ENCODE measurements around the gene TMOD3. TPM values are rescaled to one million over a fixed set of nuclear protein-coding genes. Genes with fewer than 3 reads are reported as not detected.

The TMOD3 gene
- total and polyA plus RNA-seq, 4 donors = 12.4 to 108 (median 41.1) TPM

DNA sequence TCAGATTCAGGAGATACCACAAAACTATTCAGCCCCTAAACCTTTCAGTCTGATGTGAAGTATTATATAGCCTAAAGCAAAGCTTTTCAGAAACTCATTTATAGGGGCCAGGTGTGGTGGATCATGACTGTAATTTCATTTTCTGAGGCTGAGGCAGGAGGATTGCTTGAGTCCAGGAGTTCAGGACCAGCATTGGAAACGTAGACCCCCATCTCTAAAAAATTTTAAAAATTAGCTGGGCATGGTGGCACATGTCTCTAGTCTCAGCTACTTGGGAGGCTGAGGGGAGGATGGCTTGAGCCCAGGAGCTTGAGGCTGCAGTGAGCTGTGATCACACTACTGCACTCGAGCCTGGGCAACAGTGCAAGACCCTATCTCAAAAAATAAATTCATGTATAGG, 60.0 kb downstream of the TMOD3 start:
- TF ChIP-seq, protein P1, sequence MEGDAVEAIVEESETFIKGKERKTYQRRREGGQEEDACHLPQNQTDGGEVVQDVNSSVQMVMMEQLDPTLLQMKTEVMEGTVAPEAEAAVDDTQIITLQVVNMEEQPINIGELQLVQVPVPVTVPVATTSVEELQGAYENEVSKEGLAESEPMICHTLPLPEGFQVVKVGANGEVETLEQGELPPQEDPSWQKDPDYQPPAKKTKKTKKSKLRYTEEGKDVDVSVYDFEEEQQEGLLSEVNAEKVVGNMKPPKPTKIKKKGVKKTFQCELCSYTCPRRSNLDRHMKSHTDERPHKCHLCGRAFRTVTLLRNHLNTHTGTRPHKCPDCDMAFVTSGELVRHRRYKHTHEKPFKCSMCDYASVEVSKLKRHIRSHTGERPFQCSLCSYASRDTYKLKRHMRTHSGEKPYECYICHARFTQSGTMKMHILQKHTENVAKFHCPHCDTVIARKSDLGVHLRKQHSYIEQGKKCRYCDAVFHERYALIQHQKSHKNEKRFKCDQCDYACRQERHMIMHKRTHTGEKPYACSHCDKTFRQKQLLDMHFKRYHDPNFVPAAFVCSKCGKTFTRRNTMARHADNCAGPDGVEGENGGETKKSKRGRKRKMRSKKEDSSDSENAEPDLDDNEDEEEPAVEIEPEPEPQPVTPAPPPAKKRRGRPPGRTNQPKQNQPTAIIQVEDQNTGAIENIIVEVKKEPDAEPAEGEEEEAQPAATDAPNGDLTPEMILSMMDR (IDR thresholded peaks at IDR 0.05; ENCODE audit: control extremely low read depth, extremely low read depth) = no peak
- 98 to 99% methylated on average over 2 of the region's 2 CpGs for WGBS, 2 donors
- Histone ChIP-seq H3K4me1 (ENCODE audit: control insufficient read depth in 5 of 5, insufficient read depth in 5 of 5, low read length in 5 of 5) (peaks cover 0 to 5% (median 4%) of the 10 kb centered on the region in 5 donors), H3K9ac (ENCODE audit: insufficient read depth in 1 of 2, low read length in 2 of 2) (no peak overlapping the region), H3K9me3 (ENCODE audit: control insufficient read depth in 4 of 4, insufficient read depth in 3 of 4, low read length in 3 of 4) (no peaks in the 10 kb centered on the region), H3K27ac (ENCODE audit: low read depth in 1 of 2, low read length in 1 of 2) (no peak overlapping the region), H3K36me3 (ENCODE audit: control insufficient read depth in 4 of 4, insufficient read depth in 4 of 4, low read length in 4 of 4) (peaks cover 7 to 23% (median 11%) of the 10 kb centered on the region in 4 donors), H3K4me3 (no peak overlapping the region), H3K27me3 (ENCODE audit: control insufficient read depth in 3 of 3, insufficient read depth in 3 of 3, low read length in 2 of 3) (no peaks in the 10 kb centered on the region)
- ATAC-seq (ENCODE audit: insufficient read depth, low FRiP score) (no peak), DNase-seq (no peak)

DNA sequence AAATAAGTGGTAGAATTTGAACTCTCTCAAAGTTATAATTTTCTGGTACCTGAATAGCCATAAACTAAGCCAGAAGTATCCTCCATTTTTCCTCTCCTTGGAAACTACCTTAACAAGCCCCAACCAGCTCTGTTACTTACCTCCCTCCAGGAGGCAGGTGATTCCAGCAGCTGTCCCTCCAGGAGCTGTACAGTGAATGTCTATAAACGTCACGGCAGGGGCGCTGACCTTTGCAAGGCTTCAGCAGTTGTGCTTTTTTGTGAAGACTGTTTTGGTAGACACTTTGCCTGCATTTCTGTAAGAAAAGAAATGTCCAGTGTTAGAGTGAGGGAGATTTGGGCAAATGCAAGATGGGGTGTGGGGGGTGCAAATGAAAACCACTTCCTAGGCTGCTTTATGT, 75.0 kb downstream of the TMOD3 start:
- Histone ChIP-seq H3K4me3 (no peak overlapping the region), H3K9me3 (ENCODE audit: control insufficient read depth in 4 of 4, insufficient read depth in 3 of 4, low read length in 3 of 4) (no peaks in the 10 kb centered on the region), H3K9ac (ENCODE audit: insufficient read depth in 1 of 2, low read length in 2 of 2) (no peak overlapping the region), H3K27ac (ENCODE audit: low read depth in 1 of 2, low read length in 1 of 2) (no peak overlapping the region), H3K27me3 (ENCODE audit: control insufficient read depth in 3 of 3, insufficient read depth in 3 of 3, low read length in 2 of 3) (no peaks in the 10 kb centered on the region), H3K36me3 (ENCODE audit: control insufficient read depth in 4 of 4, insufficient read depth in 4 of 4, low read length in 4 of 4) (peaks cover 6 to 54% (median 31%) of the 10 kb centered on the region in 4 donors), H3K4me1 (ENCODE audit: control insufficient read depth in 5 of 5, insufficient read depth in 5 of 5, low read length in 5 of 5) (peaks cover 0 to 5% (median 0%) of the 10 kb centered on the region in 5 donors)
- ATAC-seq (ENCODE audit: insufficient read depth, low FRiP score) (no peak), DNase-seq (no peak)
- WGBS, 2 donors = 89 to 94% methylated on average over 3 of the region's 3 CpGs
- TF ChIP-seq, protein P1 (IDR thresholded peaks at IDR 0.05; ENCODE audit: control extremely low read depth, extremely low read depth) = no peak

DNA sequence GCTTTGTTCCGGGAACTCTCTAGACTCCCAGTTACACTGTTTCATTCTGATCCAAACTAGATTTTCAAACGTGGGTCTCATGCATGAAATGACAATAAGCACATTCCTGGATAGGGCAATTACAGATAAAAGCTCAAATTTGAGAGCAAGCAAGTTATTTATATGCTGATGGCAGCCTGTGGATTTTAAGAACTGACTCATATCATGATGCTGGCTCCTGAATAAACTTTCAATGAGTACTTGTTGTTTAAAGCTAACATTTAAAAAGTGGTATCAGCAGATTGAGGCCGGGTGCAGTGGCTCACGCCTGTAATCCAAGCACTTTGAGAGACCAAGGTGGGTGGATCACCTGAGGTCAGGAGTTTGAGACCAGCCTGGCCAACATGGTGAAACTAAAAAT, 75.5 kb downstream of the TMOD3 start:
- ATAC-seq (ENCODE audit: insufficient read depth, low FRiP score) (no peak), DNase-seq (no peak)
- 65 to 83% methylated on average over 4 of the region's 4 CpGs for WGBS, 2 donors
- Histone ChIP-seq H3K36me3 (ENCODE audit: control insufficient read depth in 4 of 4, insufficient read depth in 4 of 4, low read length in 4 of 4) (peaks cover 8 to 50% (median 31%) of the 10 kb centered on the region in 4 donors), H3K9me3 (ENCODE audit: control insufficient read depth in 4 of 4, insufficient read depth in 3 of 4, low read length in 3 of 4) (no peaks in the 10 kb centered on the region), H3K4me3 (no peak overlapping the region), H3K4me1 (ENCODE audit: control insufficient read depth in 5 of 5, insufficient read depth in 5 of 5, low read length in 5 of 5) (peaks cover 0 to 5% (median 0%) of the 10 kb centered on the region in 5 donors), H3K27me3 (ENCODE audit: control insufficient read depth in 3 of 3, insufficient read depth in 3 of 3, low read length in 2 of 3) (no peaks in the 10 kb centered on the region), H3K9ac (ENCODE audit: insufficient read depth in 1 of 2, low read length in 2 of 2) (no peak overlapping the region), H3K27ac (ENCODE audit: low read depth in 1 of 2, low read length in 1 of 2) (no peak overlapping the region)
- TF ChIP-seq, protein P1 (IDR thresholded peaks at IDR 0.05; ENCODE audit: control extremely low read depth, extremely low read depth) = no peak

Data from lung (tissue), 12 donors.